Measurements from ENCODE around the gene PIGQ.

PIGQ gene

DNA sequence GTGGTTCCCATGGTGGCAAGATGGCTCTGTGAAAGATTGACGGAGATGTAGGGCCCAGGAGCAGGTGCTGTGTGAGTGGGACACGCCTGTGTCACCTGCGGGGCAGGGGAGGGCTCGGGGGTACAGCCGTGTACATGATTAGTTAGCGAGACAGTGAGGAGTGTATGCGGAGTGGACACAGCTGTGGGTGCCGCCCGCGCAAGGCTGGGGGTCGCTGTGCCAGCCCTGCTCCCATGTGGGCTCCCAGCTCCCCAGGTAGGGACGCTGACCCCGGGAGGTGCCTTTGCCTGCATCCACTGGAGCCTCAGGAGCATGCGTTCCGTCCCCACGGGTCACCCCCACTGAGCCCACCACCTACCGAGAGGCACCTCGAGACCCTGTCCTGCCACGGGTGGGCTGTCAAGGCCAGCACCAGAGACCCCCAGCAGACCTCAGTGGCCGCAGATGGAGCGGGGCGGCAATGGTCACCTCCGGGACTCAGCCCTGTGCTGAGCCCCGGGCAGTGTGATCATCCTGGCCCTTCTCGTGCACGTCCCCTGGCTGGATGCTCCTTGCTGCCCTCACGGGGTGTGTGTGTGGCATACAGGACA is 34.8 kb upstream of the PIGQ start:
- Histone ChIP-seq H3K27me3 (replicated peaks; ENCODE audit: control insufficient read depth, insufficient read depth, low read length, poor library complexity, severe bottlenecking) (no peaks in the 10 kb centered on the region), H3K27ac (ENCODE audit: insufficient read depth, low read length, poor library complexity, severe bottlenecking) (no peak overlapping the region), H3K9me3 (ENCODE audit: control insufficient read depth, low read length) (no peaks in the 10 kb centered on the region), H3K36me3 (ENCODE audit: control insufficient read depth, insufficient read depth, low read length) (peaks cover 12% of the 10 kb centered on the region), H3K4me3 (ENCODE audit: insufficient read depth, low read depth, low read length, poor library complexity, severe bottlenecking) (no peak overlapping the region), H3K4me1 (ENCODE audit: control insufficient read depth, insufficient read depth, low read length, poor library complexity, severe bottlenecking) (peaks cover 7% of the 10 kb centered on the region)
- no peak for DNase-seq

- Histone ChIP-seq H3K27me3 (replicated peaks; ENCODE audit: control insufficient read depth, insufficient read depth, low read length, poor library complexity, severe bottlenecking) (no peaks in the 10 kb centered on the region), H3K4me3 (ENCODE audit: insufficient read depth, low read depth, low read length, poor library complexity, severe bottlenecking) (no peak overlapping the region), H3K9me3 (ENCODE audit: control insufficient read depth, low read length) (no peaks in the 10 kb centered on the region), H3K36me3 (ENCODE audit: control insufficient read depth, insufficient read depth, low read length) (peaks cover 12% of the 10 kb centered on the region), H3K4me1 (ENCODE audit: control insufficient read depth, insufficient read depth, low read length, poor library complexity, severe bottlenecking) (no peaks in the 10 kb centered on the region), H3K27ac (ENCODE audit: insufficient read depth, low read length, poor library complexity, severe bottlenecking) (no peak overlapping the region)
- no peak for DNase-seq
Measured at GRCh38 chr16:535446-536405, 34.0 kb upstream of the PIGQ start.

DNA sequence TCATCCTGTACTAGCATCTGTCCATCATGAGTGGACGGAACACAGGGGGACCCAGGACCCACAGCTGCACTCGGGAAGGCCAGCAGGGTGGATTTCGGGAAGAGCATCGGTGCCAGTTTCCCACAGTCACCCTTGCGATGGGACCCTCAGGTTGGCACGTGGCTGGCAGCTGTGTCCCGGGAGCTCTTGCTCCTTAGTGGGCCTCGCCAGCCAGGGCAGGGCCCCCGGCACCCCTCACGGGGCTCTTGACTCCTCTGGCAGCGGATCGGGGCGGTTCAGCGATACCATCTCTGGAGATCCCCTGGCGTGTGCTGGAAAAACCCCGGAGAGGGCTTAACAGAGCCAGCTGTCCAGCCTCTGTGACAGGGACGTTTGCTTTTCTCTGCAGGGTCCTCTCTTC is 33.0 kb upstream of the PIGQ start:
- no peak overlapping the region for H3K4me3 ChIP-seq (ENCODE audit: insufficient read depth, low read depth, low read length, poor library complexity, severe bottlenecking)
- no peaks in the 10 kb centered on the region for H3K4me1 ChIP-seq (ENCODE audit: control insufficient read depth, insufficient read depth, low read length, poor library complexity, severe bottlenecking)
- H3K36me3 ChIP-seq (ENCODE audit: control insufficient read depth, insufficient read depth, low read length): peaks cover 12% of the 10 kb centered on the region
- DNase-seq: no peak
- H3K9me3 ChIP-seq (ENCODE audit: control insufficient read depth, low read length): no peaks in the 10 kb centered on the region
- no peaks in the 10 kb centered on the region for H3K27me3 ChIP-seq (replicated peaks; ENCODE audit: control insufficient read depth, insufficient read depth, low read length, poor library complexity, severe bottlenecking)
- no peak overlapping the region for H3K27ac ChIP-seq (ENCODE audit: insufficient read depth, low read length, poor library complexity, severe bottlenecking)

GRCh38 chr16:537415-538335 is 32.1 kb upstream of the PIGQ start:
- no peaks in the 10 kb centered on the region for H3K4me1 ChIP-seq (ENCODE audit: control insufficient read depth, insufficient read depth, low read length, poor library complexity, severe bottlenecking)
- H3K27ac ChIP-seq (ENCODE audit: insufficient read depth, low read length, poor library complexity, severe bottlenecking): no peak overlapping the region
- no peaks in the 10 kb centered on the region for H3K9me3 ChIP-seq (ENCODE audit: control insufficient read depth, low read length)
- no peak overlapping the region for H3K4me3 ChIP-seq (ENCODE audit: insufficient read depth, low read depth, low read length, poor library complexity, severe bottlenecking)
- DNase-seq: no peak
- no peaks in the 10 kb centered on the region for H3K27me3 ChIP-seq (replicated peaks; ENCODE audit: control insufficient read depth, insufficient read depth, low read length, poor library complexity, severe bottlenecking)
- peaks cover 12% of the 10 kb centered on the region for H3K36me3 ChIP-seq (ENCODE audit: control insufficient read depth, insufficient read depth, low read length)

- no peak overlapping the region for H3K27ac ChIP-seq (ENCODE audit: insufficient read depth, low read length, poor library complexity, severe bottlenecking)
- no peaks in the 10 kb centered on the region for H3K27me3 ChIP-seq (replicated peaks; ENCODE audit: control insufficient read depth, insufficient read depth, low read length, poor library complexity, severe bottlenecking)
- H3K9me3 ChIP-seq (ENCODE audit: control insufficient read depth, low read length): no peaks in the 10 kb centered on the region
Measured at GRCh38 chr16:539901-540530, 29.8 kb upstream of the PIGQ start.

GRCh38 chr16:540645-541340 is 29.0 kb upstream of the PIGQ start:
- no peak for DNase-seq
- H3K9me3 ChIP-seq (ENCODE audit: control insufficient read depth, low read length): no peaks in the 10 kb centered on the region
- H3K27ac ChIP-seq (ENCODE audit: insufficient read depth, low read length, poor library complexity, severe bottlenecking): no peak overlapping the region

More at GRCh38 chr16:539901-540530, 29.8 kb upstream of the PIGQ start:
- no peak overlapping the region for H3K4me3 ChIP-seq (ENCODE audit: insufficient read depth, low read depth, low read length, poor library complexity, severe bottlenecking)
- DNase-seq: no peak
- no peaks in the 10 kb centered on the region for H3K4me1 ChIP-seq (ENCODE audit: control insufficient read depth, insufficient read depth, low read length, poor library complexity, severe bottlenecking)
- peaks cover 12% of the 10 kb centered on the region for H3K36me3 ChIP-seq (ENCODE audit: control insufficient read depth, insufficient read depth, low read length)

GRCh38 chr16:543301-544164 is 26.2 kb upstream of the PIGQ start:
- no peak overlapping the region for H3K27ac ChIP-seq (ENCODE audit: insufficient read depth, low read length, poor library complexity, severe bottlenecking)
- H3K27me3 ChIP-seq (replicated peaks; ENCODE audit: control insufficient read depth, insufficient read depth, low read length, poor library complexity, severe bottlenecking): no peaks in the 10 kb centered on the region
- no peak for DNase-seq
- no peaks in the 10 kb centered on the region for H3K9me3 ChIP-seq (ENCODE audit: control insufficient read depth, low read length)
- peaks cover 19% of the 10 kb centered on the region for H3K36me3 ChIP-seq (ENCODE audit: control insufficient read depth, insufficient read depth, low read length)
- H3K4me1 ChIP-seq (ENCODE audit: control insufficient read depth, insufficient read depth, low read length, poor library complexity, severe bottlenecking): peaks cover 3% of the 10 kb centered on the region
- H3K4me3 ChIP-seq (ENCODE audit: insufficient read depth, low read depth, low read length, poor library complexity, severe bottlenecking): no peak overlapping the region

More at GRCh38 chr16:540645-541340, 29.0 kb upstream of the PIGQ start:
- Histone ChIP-seq H3K4me3 (ENCODE audit: insufficient read depth, low read depth, low read length, poor library complexity, severe bottlenecking) (no peak overlapping the region), H3K36me3 (ENCODE audit: control insufficient read depth, insufficient read depth, low read length) (peaks cover 12% of the 10 kb centered on the region), H3K4me1 (ENCODE audit: control insufficient read depth, insufficient read depth, low read length, poor library complexity, severe bottlenecking) (no peaks in the 10 kb centered on the region), H3K27me3 (replicated peaks; ENCODE audit: control insufficient read depth, insufficient read depth, low read length, poor library complexity, severe bottlenecking) (no peaks in the 10 kb centered on the region)

- Histone ChIP-seq H3K4me1 (ENCODE audit: control insufficient read depth, insufficient read depth, low read length, poor library complexity, severe bottlenecking) (peaks cover 3% of the 10 kb centered on the region), H3K27me3 (replicated peaks; ENCODE audit: control insufficient read depth, insufficient read depth, low read length, poor library complexity, severe bottlenecking) (no peaks in the 10 kb centered on the region), H3K4me3 (ENCODE audit: insufficient read depth, low read depth, low read length, poor library complexity, severe bottlenecking) (no peak overlapping the region), H3K9me3 (ENCODE audit: control insufficient read depth, low read length) (no peaks in the 10 kb centered on the region), H3K36me3 (ENCODE audit: control insufficient read depth, insufficient read depth, low read length) (peaks cover 17% of the 10 kb centered on the region), H3K27ac (ENCODE audit: insufficient read depth, low read length, poor library complexity, severe bottlenecking) (no peak overlapping the region)
- no peak for DNase-seq
Measured at GRCh38 chr16:544517-544916, 25.3 kb upstream of the PIGQ start.

Measured in effector memory CD4-positive, alpha-beta T cell (primary cell).